GM23248 (cell line): Measurements from ENCODE around the gene PRKCA. TPM values are rescaled to one million over a fixed set of nuclear protein-coding genes. Genes with fewer than 3 reads are reported as not detected.

Source experiments
- DNase-seq: peaks from one replicate; pipeline ENCODE4 v3.0.0-alpha.2; 2015
- H2AFZ ChIP-seq: fragments of 200-600 bp; sonication (generic); 2 replicates; pipeline ENCODE4 v1.6.1; 2016; ENCODE audit warnings: antibody characterized with exemption
- H3F3A ChIP-seq: fragments of 200-600 bp; sonication (generic); 2 replicates; pipeline ENCODE4 v1.6.1; 2016; ENCODE audit warnings: mild to moderate bottlenecking, antibody characterized with exemption, mixed run types; ENCODE audit not compliant: insufficient read depth
- H3K27ac ChIP-seq: fragments of 200-600 bp; sonication (generic); 2 replicates; pipeline ENCODE4 v1.5.1; 2016; ENCODE audit warnings: mild to moderate bottlenecking
- H3K27me3 ChIP-seq: fragments of 200-600 bp; sonication (generic); replicated peaks from 2 replicates; pipeline ENCODE4 v1.6.1; 2016; ENCODE audit warnings: mild to moderate bottlenecking; ENCODE audit not compliant: insufficient read depth
- H3K36me3 ChIP-seq: fragments of 200-600 bp; sonication (generic); 2 replicates; pipeline ENCODE4 v1.6.1; 2016; ENCODE audit warnings: low read depth, mild to moderate bottlenecking
- H3K4me1 ChIP-seq: fragments of 200-600 bp; sonication (generic); 2 replicates; pipeline ENCODE4 v1.6.1; 2016; ENCODE audit warnings: mild to moderate bottlenecking; ENCODE audit not compliant: insufficient read depth
- H3K4me2 ChIP-seq: fragments of 200-600 bp; sonication (generic); one replicate; pipeline ENCODE4 v1.6.1; 2016; ENCODE audit warnings: mild to moderate bottlenecking; ENCODE audit not compliant: unreplicated experiment
- H3K4me3 ChIP-seq: fragments of 200-600 bp; sonication (generic); 2 replicates; pipeline ENCODE4 v1.5.1; 2016; ENCODE audit warnings: mild to moderate bottlenecking
- H3K79me2 ChIP-seq: fragments of 200-600 bp; sonication (generic); 2 replicates; pipeline ENCODE4 v1.6.1; 2016; ENCODE audit warnings: mild to moderate bottlenecking; ENCODE audit not compliant: insufficient read depth
- H3K9ac ChIP-seq: fragments of 200-600 bp; sonication (generic); 2 replicates; pipeline ENCODE4 v1.6.1; 2016; ENCODE audit warnings: mild to moderate bottlenecking
- H3K9me2 ChIP-seq: fragments of 200-600 bp; sonication (generic); 2 replicates; pipeline ENCODE4 v1.6.1; 2016; ENCODE audit warnings: mixed run types, mild to moderate bottlenecking, moderate library complexity; ENCODE audit not compliant: insufficient read depth
- H3K9me3 ChIP-seq: fragments of 200-600 bp; sonication (generic); one replicate; pipeline ENCODE4 v1.6.1; 2017; ENCODE audit warnings: low read depth
- H4K20me1 ChIP-seq: fragments of 200-600 bp; sonication (generic); 2 replicates; pipeline ENCODE4 v1.6.0; 2016; ENCODE audit not compliant: insufficient read depth
- EZH2 ChIP-seq: fragments of 200-600 bp; sonication (generic); IDR thresholded peaks from 2 replicates; pipeline ENCODE4 v1.6.1; 2018; ENCODE audit warnings: antibody characterized with exemption, mild to moderate bottlenecking; ENCODE audit not compliant: insufficient read depth, poor library complexity, severe bottlenecking
- EZH2phosphoT487 ChIP-seq: fragments of 200-600 bp; sonication (generic); IDR thresholded peaks from 2 replicates; pipeline ENCODE4 v1.6.1; 2018; ENCODE audit warnings: antibody characterized with exemption, moderate library complexity, mild to moderate bottlenecking, low read depth; ENCODE audit not compliant: insufficient read depth
- WGBS, 2 experiments: methylation state at CpG; one replicate each; pipeline ENCODE4 v1.1.6; 2015 to 2017; ENCODE audit warnings: low lambda C conversion rate in 2 of 2, low coverage in 1 of 2; ENCODE audit errors: missing lambda C conversion rate in 2 of 2; 5-methylcytosine and 5-hydroxymethylcytosine counted together
- in situ Hi-C: fragments of 300-500 bp; cut with MboI; formaldehyde crosslinking; loops from 2 replicates; pipeline ENCODE4 v1.15.0; 2020
- polyA plus RNA-seq: library from polyadenylated mRNA; unstranded; fragments of >200 nt; fragmentation: Nextera tagmentation; extraction: Ambion mirVana; gene quantifications from 2 replicates; pipeline ENCODE4 v1.2.1, GENCODE V29; 2016
- total RNA-seq: library from RNA; depleted of rRNA; stranded (reverse); fragments of >200 nt; shearing (Covaris generic); gene quantifications from 2 replicates; pipeline ENCODE4 v1.2.3, GENCODE V29; 2014

PRKCA gene
- total and polyA plus RNA-seq, 2 experiments from 2014 or later: 17.3 to 28.5 TPM

DNA sequence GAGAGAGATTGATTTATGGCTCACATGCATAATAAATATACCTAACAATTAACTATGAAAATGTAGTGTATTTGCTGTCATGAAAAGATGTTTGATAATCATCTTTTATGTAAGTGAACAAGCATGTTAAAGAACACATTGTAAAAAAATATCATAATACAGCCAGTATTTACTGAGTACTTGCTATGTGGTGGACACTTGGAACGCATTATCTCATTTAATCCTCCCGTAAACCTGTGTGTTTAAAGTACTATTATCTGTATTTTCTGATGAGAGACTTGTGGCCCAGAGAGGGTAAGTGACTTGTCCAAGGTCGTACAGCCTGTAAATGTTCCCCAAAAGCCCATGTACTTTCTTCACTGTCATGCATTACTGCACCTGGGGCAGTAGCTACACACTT lies 70.7 kb downstream of the PRKCA start:
- in situ Hi-C loops: no loop called here
- Histone ChIP-seq H3K4me2 (no peak overlapping the region), H3F3A (no peaks in the 10 kb centered on the region), H4K20me1 (no peaks in the 10 kb centered on the region; the same call in 1 of the 2 replicates), H3K27ac (no peak overlapping the region), H3K9me2 (no peaks in the 10 kb centered on the region), H2AFZ (no peak overlapping the region), H3K9ac (no peak overlapping the region), H3K27me3 (no peaks in the 10 kb centered on the region), H3K79me2 (peaks cover 95% of the 10 kb centered on the region), H3K9me3 (no peaks in the 10 kb centered on the region), H3K36me3 (no peaks in the 10 kb centered on the region), H3K4me3 (no peak overlapping the region), H3K4me1 (peaks cover 16% of the 10 kb centered on the region; the same call in 1 of the 2 replicates)
- DNase-seq: no peak
- WGBS, 2 experiments: 97 to 100% methylated on average over 3 of the region's 3 CpGs
- TF ChIP-seq EZH2 (no peak), EZH2phosphoT487 (no peak)

DNA sequence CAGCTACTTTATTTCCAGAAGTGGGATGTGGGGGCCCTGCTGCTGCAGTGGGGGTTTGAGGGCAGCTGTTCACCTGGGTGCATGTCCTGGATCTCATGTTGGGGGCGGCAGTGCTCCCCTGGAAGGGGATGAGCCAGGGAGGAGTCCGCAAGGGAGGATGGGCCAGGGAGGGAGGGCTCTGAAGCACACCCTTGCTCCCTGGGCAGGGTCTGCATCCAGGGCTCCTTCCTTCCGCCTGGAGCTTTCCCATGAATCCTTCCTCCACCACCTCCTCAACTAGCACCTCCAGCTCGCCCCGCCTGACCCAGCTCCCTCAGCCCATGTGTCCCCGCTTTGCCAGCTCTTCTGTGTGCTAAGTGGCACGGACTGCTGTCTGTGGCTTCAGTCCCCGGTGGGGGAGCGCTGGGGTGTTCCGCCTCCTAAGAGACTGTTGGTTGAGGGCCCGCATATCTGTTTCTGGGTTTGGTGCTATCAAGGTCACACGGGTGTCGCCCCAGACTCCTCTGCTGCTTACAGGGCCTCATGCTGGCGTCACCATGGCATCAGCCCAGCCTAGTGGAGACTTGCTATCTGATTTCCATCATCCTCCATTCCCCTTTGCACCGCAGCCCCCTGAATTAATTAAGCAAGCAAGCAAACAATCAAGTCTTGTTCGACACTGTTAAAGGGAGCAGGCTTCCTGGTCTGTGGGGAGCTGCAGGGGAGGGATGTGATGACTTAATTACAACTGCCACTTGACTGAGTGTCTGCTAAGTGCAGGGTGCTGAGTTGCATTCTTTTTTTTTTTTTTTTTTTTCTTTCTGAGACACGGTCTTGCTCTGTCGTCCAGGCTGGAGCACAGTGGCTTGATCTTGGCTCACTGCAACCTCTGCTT lies 71.8 kb downstream of the PRKCA start:
- peaks cover 96% of the 10 kb centered on the region for H3K79me2 ChIP-seq

DNA sequence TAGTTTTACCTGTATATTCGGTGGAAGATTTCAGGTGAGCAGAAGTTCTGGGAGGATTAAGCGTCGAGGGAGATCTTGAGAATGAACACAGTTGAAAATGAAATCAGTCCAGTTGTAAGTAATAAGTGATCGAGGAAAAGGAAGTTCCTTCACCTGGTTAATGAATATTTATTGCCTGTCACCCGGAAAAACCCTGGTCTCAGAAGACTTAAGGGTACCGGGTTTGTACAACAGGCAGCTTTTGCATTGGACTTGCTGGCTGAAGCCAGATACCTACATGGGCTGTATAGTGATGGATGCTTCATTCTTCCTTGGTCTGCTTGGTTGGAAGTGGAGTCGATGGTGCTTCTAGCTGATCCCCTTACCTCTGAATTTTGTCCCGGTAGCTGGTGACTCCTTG lies 72.7 kb downstream of the PRKCA start:
- TF ChIP-seq EZH2phosphoT487: no peak
- TF ChIP-seq EZH2: no peak
- H3K4me3 ChIP-seq: no peak overlapping the region
- H3K9me2 ChIP-seq: no peaks in the 10 kb centered on the region
- H3K9ac ChIP-seq: no peak overlapping the region
- in situ Hi-C loops: no loop called here
- H3K27ac ChIP-seq: no peak overlapping the region
- WGBS, 2 experiments: 91 to 96% methylated on average over 8 of the region's 8 CpGs
- peaks cover 24% of the 10 kb centered on the region for H3K4me1 ChIP-seq
- no peak for DNase-seq
- H3K4me2 ChIP-seq: no peak overlapping the region
- no peaks in the 10 kb centered on the region for H3K9me3 ChIP-seq
- no peaks in the 10 kb centered on the region for H3K27me3 ChIP-seq
- peaks cover 98% of the 10 kb centered on the region for H3K79me2 ChIP-seq
- H2AFZ ChIP-seq: no peak overlapping the region
- H3F3A ChIP-seq: no peaks in the 10 kb centered on the region
- no peaks in the 10 kb centered on the region; the same call in 1 of the 2 replicates for H4K20me1 ChIP-seq
- H3K36me3 ChIP-seq: no peaks in the 10 kb centered on the region

More for the DNA sequence above, 71.8 kb downstream of the PRKCA start:
- Histone ChIP-seq H3K9me3 (no peaks in the 10 kb centered on the region), H3K4me1 (peaks cover 16% of the 10 kb centered on the region; the same call in 1 of the 2 replicates), H3K36me3 (no peaks in the 10 kb centered on the region), H3K9ac (no peak overlapping the region), H3K27ac (no peak overlapping the region), H3K27me3 (no peaks in the 10 kb centered on the region), H3K4me3 (no peak overlapping the region), H4K20me1 (no peaks in the 10 kb centered on the region; the same call in 1 of the 2 replicates), H2AFZ (no peak overlapping the region), H3K4me2 (no peak overlapping the region), H3K9me2 (no peaks in the 10 kb centered on the region), H3F3A (no peaks in the 10 kb centered on the region)
- no peak for DNase-seq
- WGBS, 2 experiments: 81 to 83% methylated on average over 16 to 17 of the region's 18 CpGs
- TF ChIP-seq EZH2phosphoT487 (no peak), EZH2 (no peak)
- in situ Hi-C loops: no loop called here

DNA sequence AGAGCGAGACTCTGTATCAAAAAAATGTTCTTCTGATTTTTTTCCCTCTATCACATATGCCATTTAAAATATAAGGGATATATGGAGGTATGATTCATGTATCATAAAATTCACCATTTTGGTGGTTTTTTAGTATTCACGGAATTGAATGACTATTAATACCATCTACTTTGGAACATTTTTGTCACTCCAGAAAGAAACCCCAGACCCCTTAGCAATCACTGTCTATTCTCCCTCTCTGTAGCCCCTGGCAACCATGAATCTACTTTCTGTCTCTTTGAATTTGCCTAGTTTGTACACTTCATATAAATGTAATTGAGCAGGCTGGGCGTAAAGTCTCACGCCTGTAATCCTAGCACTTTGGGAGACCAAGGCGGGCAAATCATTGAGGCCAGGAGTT lies 75.9 kb downstream of the PRKCA start:
- in situ Hi-C loops: no loop called here
- 97% methylated on average over 5 of the region's 5 CpGs for WGBS, 2 experiments
- Histone ChIP-seq H3F3A (peaks cover 13% of the 10 kb centered on the region; the same call in 1 of the 2 replicates), H3K36me3 (no peaks in the 10 kb centered on the region), H3K9ac (no peak overlapping the region), H3K4me3 (no peak overlapping the region), H3K79me2 (peaks cover 97% of the 10 kb centered on the region), H2AFZ (no peak overlapping the region), H4K20me1 (no peaks in the 10 kb centered on the region; the same call in 1 of the 2 replicates), H3K9me2 (no peaks in the 10 kb centered on the region), H3K4me2 (no peak overlapping the region), H3K9me3 (no peaks in the 10 kb centered on the region), H3K27ac (no peak overlapping the region), H3K27me3 (no peaks in the 10 kb centered on the region), H3K4me1 (peaks cover 30% of the 10 kb centered on the region)
- no peak for TF ChIP-seq EZH2phosphoT487
- no peak for TF ChIP-seq EZH2
- DNase-seq: no peak
